Hepatocyte (in vitro differentiated cells): ENCODE results near the gene CERK. TPM values are rescaled to one million over a fixed set of nuclear protein-coding genes. Genes with fewer than 3 reads are reported as not detected.

ENCODE experiments used
- DNase-seq: peaks from one replicate; pipeline ENCODE4 v3.0.0-alpha.2; 2016; ENCODE audit warnings: low spot score
- H2AFZ ChIP-seq: fragments of 200-600 bp; sonication (generic); 2 replicates; pipeline ENCODE4 v1.6.0; 2016; ENCODE audit warnings: antibody characterized with exemption, mild to moderate bottlenecking
- H3K27ac ChIP-seq: fragments of 200-600 bp; sonication (generic); 2 replicates; pipeline ENCODE4 v1.5.1; 2016; ENCODE audit warnings: mild to moderate bottlenecking
- H3K27me3 ChIP-seq: fragments of 200-600 bp; sonication (generic); 2 replicates; pipeline ENCODE4 v1.6.1; 2016
- H3K36me3 ChIP-seq: fragments of 200-600 bp; sonication (generic); replicated peaks from 2 replicates; pipeline ENCODE4 v1.5.1; 2016; ENCODE audit warnings: low read depth; ENCODE audit not compliant: insufficient read depth
- H3K4me1 ChIP-seq: fragments of 200-600 bp; sonication (generic); 2 replicates; pipeline ENCODE4 v1.5.1; 2016; ENCODE audit warnings: mild to moderate bottlenecking, moderate library complexity; ENCODE audit not compliant: insufficient read depth
- H3K4me2 ChIP-seq: fragments of 200-600 bp; sonication (generic); 2 replicates; pipeline ENCODE4 v1.6.0; 2016
- H3K4me3 ChIP-seq: fragments of 200-600 bp; sonication (generic); 2 replicates; pipeline ENCODE4 v1.5.1; 2016; ENCODE audit warnings: mild to moderate bottlenecking
- H3K79me2 ChIP-seq: fragments of 200-600 bp; sonication (generic); 2 replicates; pipeline ENCODE4 v1.6.0; 2017; ENCODE audit warnings: mild to moderate bottlenecking
- H3K9me2 ChIP-seq: fragments of 200-600 bp; sonication (generic); replicated peaks from 2 replicates; pipeline ENCODE4 v1.6.0; 2017; ENCODE audit warnings: mild to moderate bottlenecking; ENCODE audit not compliant: insufficient read depth
- H3K9me3 ChIP-seq: fragments of 200-600 bp; sonication (generic); 2 replicates; pipeline ENCODE4 v1.5.1; 2016; ENCODE audit warnings: low read depth, mild to moderate bottlenecking
- H4K20me1 ChIP-seq: fragments of 200-600 bp; sonication (generic); 2 replicates; pipeline ENCODE4 v1.6.0; 2016; ENCODE audit warnings: mild to moderate bottlenecking; ENCODE audit not compliant: insufficient read depth, poor library complexity, severe bottlenecking
- CTCF ChIP-seq: fragments of 200-600 bp; sonication (generic); IDR thresholded peaks from 2 replicates; pipeline ENCODE4 v1.5.1; 2016; ENCODE audit warnings: antibody characterized with exemption, mild to moderate bottlenecking; ENCODE audit not compliant: poor library complexity
- EZH2 ChIP-seq: fragments of 200-600 bp; sonication (generic); IDR thresholded peaks from 2 replicates; pipeline ENCODE4 v1.6.1; 2016; ENCODE audit warnings: antibody characterized with exemption, mild to moderate bottlenecking, borderline replicate concordance
- EZH2phosphoT487 ChIP-seq: fragments of 200-600 bp; sonication (generic); IDR thresholded peaks from one replicate; pipeline ENCODE4 v1.6.1; 2018; ENCODE audit warnings: antibody characterized with exemption, mild to moderate bottlenecking, low read depth, moderate library complexity; ENCODE audit not compliant: unreplicated experiment, severe bottlenecking
- WGBS: methylation state at CpG from one replicate; pipeline ENCODE4 v1.1.6; 2016; ENCODE audit warnings: low lambda C conversion rate; ENCODE audit errors: missing lambda C conversion rate; 5-methylcytosine and 5-hydroxymethylcytosine counted together
- polyA plus RNA-seq: library from polyadenylated mRNA; unstranded; fragments of >200 nt; fragmentation: Nextera tagmentation; extraction: Ambion mirVana; gene quantifications from 2 replicates; pipeline ENCODE4 v1.2.1, GENCODE V29; 2016
- total RNA-seq: library from RNA; depleted of rRNA; stranded (reverse); fragments of >200 nt; gene quantifications from 2 replicates; pipeline ENCODE4 v1.2.3, GENCODE V29; 2014

The CERK gene
- total and polyA plus RNA-seq, 2 experiments from 2014 or later: 38.6 to 59.0 TPM

DNA sequence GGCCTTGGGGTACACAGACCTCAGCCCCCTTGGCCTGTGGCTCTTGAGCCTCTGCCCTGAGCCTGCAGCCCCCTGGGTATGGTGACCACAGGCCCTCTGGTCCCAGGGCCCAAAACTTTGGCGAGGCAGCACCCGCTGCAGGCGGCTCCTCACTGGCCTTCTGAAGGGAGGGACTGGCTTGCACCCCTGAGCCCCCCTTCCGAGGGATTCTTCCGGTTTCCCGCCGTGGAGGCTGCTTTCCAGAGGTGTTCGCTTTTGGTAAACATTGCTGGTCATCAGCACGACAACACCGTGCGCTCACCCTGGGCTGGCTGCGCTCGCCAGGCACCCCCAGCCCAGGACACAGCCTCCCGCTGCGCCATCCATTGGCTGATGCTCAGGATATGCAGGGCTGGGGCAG, 75.8 kb downstream of the CERK start:
- DNase-seq: no peak
- Histone ChIP-seq H3K79me2 (no peaks in the 10 kb centered on the region), H3K27ac (no peak overlapping the region), H3K27me3 (no peaks in the 10 kb centered on the region), H3K9me2 (no peaks in the 10 kb centered on the region), H3K4me3 (no peak overlapping the region), H4K20me1 (no peaks in the 10 kb centered on the region), H3K4me1 (peaks cover 13% of the 10 kb centered on the region), H2AFZ (no peak overlapping the region), H3K4me2 (no peak overlapping the region), H3K36me3 (no peaks in the 10 kb centered on the region), H3K9me3 (no peaks in the 10 kb centered on the region)
- 87% methylated on average over 15 of the region's 15 CpGs for WGBS
- TF ChIP-seq CTCF: no peak
- TF ChIP-seq EZH2: no peak
- TF ChIP-seq EZH2phosphoT487: no peak

DNA sequence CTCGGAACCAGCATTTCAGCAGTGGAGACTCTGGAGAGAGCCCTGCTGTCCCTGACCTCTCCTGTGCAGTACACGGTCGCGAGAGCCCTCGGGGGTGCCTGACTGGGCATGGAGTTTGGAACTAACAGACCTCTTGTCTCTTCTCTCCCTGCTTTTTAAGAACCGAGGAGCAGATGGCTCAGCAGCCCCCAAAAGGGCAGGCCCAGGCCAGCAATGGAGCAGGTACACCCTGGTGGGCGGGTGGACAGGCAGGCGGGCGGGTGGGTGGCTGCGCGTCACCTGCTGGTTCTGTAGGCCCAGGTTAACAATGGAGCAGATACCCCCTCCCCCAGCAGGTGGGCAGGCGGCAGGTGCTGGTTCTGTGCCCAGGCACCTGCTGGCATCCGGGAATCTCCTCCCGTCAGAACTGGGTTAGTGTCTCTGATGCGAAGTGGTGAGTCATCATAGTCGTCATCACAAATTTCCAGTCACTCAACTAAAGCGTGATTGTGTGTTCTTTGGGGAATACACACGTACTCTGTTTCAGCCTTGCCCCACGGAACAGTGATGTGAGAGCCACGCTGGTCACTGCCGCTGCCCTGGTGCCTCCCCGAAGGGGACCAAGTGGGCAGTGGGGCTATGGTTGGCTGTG, 76.7 kb downstream of the CERK start:
- H3K36me3 ChIP-seq: no peaks in the 10 kb centered on the region
- no peak overlapping the region for H3K4me2 ChIP-seq
- no peak overlapping the region for H3K27ac ChIP-seq
- no peak for TF ChIP-seq CTCF
- no peak for TF ChIP-seq EZH2phosphoT487
- no peak for TF ChIP-seq EZH2
- H3K9me3 ChIP-seq: no peaks in the 10 kb centered on the region
- DNase-seq: no peak
- H3K9me2 ChIP-seq: no peaks in the 10 kb centered on the region
- peaks cover 13% of the 10 kb centered on the region for H3K4me1 ChIP-seq
- 88% methylated on average over 17 of the region's 22 CpGs for WGBS
- H3K27me3 ChIP-seq: no peaks in the 10 kb centered on the region
- H2AFZ ChIP-seq: no peak overlapping the region
- H3K4me3 ChIP-seq: no peak overlapping the region
- peaks cover 7% of the 10 kb centered on the region for H3K79me2 ChIP-seq
- no peaks in the 10 kb centered on the region for H4K20me1 ChIP-seq

DNA sequence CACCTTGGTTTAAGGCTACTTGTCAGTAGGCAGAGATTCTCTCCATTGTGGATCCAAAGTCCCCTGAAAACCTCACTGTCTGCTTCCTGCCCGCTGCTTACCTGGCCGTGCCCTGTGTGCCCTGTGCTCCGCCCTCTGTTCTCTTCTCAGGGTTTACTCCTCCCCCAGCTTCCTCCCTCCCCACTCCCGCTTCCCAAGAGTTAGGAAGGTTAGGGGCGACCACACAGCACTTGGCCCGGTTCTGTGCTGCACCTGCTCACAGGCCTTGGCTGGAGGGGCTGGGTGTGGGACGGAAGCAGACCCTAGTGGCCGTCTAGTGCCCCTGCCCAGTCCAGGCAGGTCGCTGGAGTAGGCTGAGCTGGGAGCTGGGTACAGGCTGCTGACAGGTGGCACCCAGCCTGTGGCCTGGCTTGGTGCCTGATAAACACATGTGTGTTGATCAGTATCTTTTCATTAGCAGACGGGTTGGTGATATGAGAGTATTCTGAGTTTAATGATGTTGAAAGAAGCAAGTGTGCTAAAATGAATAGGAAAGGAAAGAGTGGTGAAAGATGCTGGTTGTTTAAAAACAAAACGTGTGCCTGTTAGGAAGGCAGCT, 77.3 kb downstream of the CERK start:
- peak overlapping the region; percentile 16 for H3K4me2 ChIP-seq
- peaks cover 13% of the 10 kb centered on the region for H3K4me1 ChIP-seq
- no peaks in the 10 kb centered on the region for H3K36me3 ChIP-seq
- TF ChIP-seq EZH2phosphoT487 (no peak), CTCF (no peak), EZH2 (no peak)
- H2AFZ ChIP-seq: no peak overlapping the region
- no peaks in the 10 kb centered on the region for H4K20me1 ChIP-seq
- H3K79me2 ChIP-seq: peaks cover 10% of the 10 kb centered on the region
- H3K27me3 ChIP-seq: no peaks in the 10 kb centered on the region
- WGBS: 58% methylated on average over 11 of the region's 11 CpGs
- DNase-seq: no peak
- peak overlapping the region; percentile 48 for H3K27ac ChIP-seq
- no peaks in the 10 kb centered on the region for H3K9me3 ChIP-seq
- no peaks in the 10 kb centered on the region for H3K9me2 ChIP-seq
- H3K4me3 ChIP-seq: no peak overlapping the region
